ENCODE results near the gene CCDC3. TPM values are rescaled to one million over a fixed set of nuclear protein-coding genes. Genes with fewer than 3 reads are reported as not detected.

CCDC3 gene
- 0.25 and 0.55 TPM in 2 replicates for total RNA-seq

GRCh38 chr10:13001041-13001886 is at the start of gene CCDC3:
Gene CCDC3 (minus strand): TSS chr10:13001713. CDS start chr10:13001570, 143 bp downstream.

Other genes with a start within 250 kb of the CCDC3 start
- gene OPTN, start 98.5 kb upstream of the CCDC3 start, total RNA-seq, result 55.1 and 87.4 TPM in 2 replicates
- 5.4 and 16.0 TPM in 2 replicates for gene MCM10, start 159.8 kb upstream of the CCDC3 start, total RNA-seq
- not detected in 2 replicates for gene UCMA, start 232.7 kb upstream of the CCDC3 start, total RNA-seq